DND-41 (cell line): ENCODE data around the gene CARMIL1.

ENCODE experiments used
- CTCF ChIP-seq: IDR thresholded peaks from 2 replicates; pipeline ENCODE4 v1.5.1; 2012; ENCODE audit warnings: borderline replicate concordance, low read length, moderate library complexity, mild to moderate bottlenecking; ENCODE audit not compliant: poor library complexity, severe bottlenecking; ENCODE audit errors: extremely low read depth
- EZH2 ChIP-seq: IDR thresholded peaks from 3 replicates; pipeline ENCODE4 v1.6.1; 2012; ENCODE audit warnings: borderline replicate concordance, low read depth, mild to moderate bottlenecking, moderate library complexity, low read length, inconsistent platforms; ENCODE audit not compliant: severe bottlenecking

GRCh38 chr6:25556516-25556915 lies 277.3 kb downstream of the CARMIL1 start:
- peak; percentile 93 for TF ChIP-seq CTCF
- TF ChIP-seq EZH2 = no peak
